Activated T-helper 17 cell treated with anti-CD3 and anti-CD28 coated beads, Interleukin-2, amount 50 U/mL, for 72 hours (primary cell): ENCODE data around the gene CCDC187. TPM values are rescaled to one million over a fixed set of nuclear protein-coding genes. Genes with fewer than 3 reads are reported as not detected.
A peak's percentile ranks its signal among the peaks of the same experiment; 100 is the strongest.

Experiments used
- ATAC-seq: fragments of 150-1000 bp; cut with Tn5 transposase; replicated peaks from 2 replicates; pipeline ENCODE4 v1.10.0; 2021; ENCODE audit warnings: mild to moderate bottlenecking, moderate library complexity
- H3K27ac Mint-ChIP-seq: one replicate; pipeline ENCODE4 v1.8.0; 2022; ENCODE audit warnings: mixed read lengths
- H3K27me3 Mint-ChIP-seq: one replicate; pipeline ENCODE4 v1.8.0; 2022; ENCODE audit warnings: mixed read lengths
- H3K36me3 Mint-ChIP-seq: one replicate; pipeline ENCODE4 v1.8.0; 2022; ENCODE audit warnings: low read depth, mild to moderate bottlenecking, mixed read lengths
- H3K4me1 Mint-ChIP-seq: one replicate; pipeline ENCODE4 v1.8.0; 2022; ENCODE audit warnings: mixed read lengths
- H3K4me3 Mint-ChIP-seq: one replicate; pipeline ENCODE4 v1.8.0; 2022; ENCODE audit warnings: mild to moderate bottlenecking, mixed read lengths
- H3K9me3 Mint-ChIP-seq: one replicate; pipeline ENCODE4 v1.8.0; 2022; ENCODE audit warnings: mixed read lengths
- total RNA-seq, 2 donors: library from RNA; stranded (reverse); gene quantifications; one replicate each; pipeline ENCODE4 v1.2.3, GENCODE V29; 2022

Gene CCDC187
- total RNA-seq, 2 donors from 2014 or later = 0.02 TPM; not detected in 1

DNA sequence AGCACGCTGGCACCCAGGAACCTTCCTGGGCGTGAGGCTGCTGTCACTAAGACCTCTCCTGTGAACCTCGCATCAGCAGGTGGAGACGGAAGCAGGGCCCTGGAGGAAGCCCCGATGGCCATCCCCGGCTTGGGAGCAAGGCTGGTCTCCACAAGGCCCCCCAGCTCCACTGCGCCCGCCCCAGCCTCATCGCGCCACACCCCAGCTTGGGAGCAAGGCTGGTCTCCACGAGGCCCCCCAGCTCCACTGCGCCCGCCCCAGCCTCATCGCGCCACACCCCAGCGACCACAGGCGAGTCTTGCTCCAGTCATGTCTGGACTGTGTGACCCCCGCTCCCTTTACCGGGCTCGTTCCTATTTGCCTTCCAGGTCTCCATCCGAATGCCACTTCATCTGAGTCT, 69.3 kb downstream of the CCDC187 start:
- no peak for ATAC-seq
- Mint-ChIP-seq H3K4me3 (no peak overlapping the region), H3K27me3 (no peaks in the 10 kb centered on the region), H3K27ac (no peak overlapping the region), H3K36me3 (peaks cover 46% of the 10 kb centered on the region), H3K9me3 (no peaks in the 10 kb centered on the region), H3K4me1 (peaks cover 16% of the 10 kb centered on the region)

DNA sequence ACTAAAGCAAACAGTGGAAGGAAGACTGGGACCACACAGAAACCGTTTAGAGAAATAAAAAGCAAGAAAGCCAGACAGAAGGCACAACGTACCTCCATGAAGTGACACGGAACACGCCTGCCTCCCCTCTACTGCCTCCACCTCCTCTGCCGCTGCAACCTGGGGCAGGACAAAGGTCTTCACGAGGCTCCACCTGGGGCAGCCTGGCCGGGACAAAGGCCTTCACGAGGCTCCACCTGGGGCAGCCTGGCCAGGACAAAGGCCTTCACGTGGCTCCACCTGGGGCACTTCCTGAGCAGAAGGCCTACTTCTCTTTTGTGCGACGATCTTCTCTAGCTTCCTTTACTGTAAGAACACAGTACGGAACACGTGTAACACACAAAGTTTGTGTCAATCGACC, 70.0 kb downstream of the CCDC187 start:
- Mint-ChIP-seq H3K4me1 (peaks cover 17% of the 10 kb centered on the region), H3K27ac (peak overlapping the region; percentile 60), H3K27me3 (no peaks in the 10 kb centered on the region), H3K9me3 (no peaks in the 10 kb centered on the region), H3K4me3 (no peak overlapping the region), H3K36me3 (peaks cover 46% of the 10 kb centered on the region)
- ATAC-seq = no peak

DNA sequence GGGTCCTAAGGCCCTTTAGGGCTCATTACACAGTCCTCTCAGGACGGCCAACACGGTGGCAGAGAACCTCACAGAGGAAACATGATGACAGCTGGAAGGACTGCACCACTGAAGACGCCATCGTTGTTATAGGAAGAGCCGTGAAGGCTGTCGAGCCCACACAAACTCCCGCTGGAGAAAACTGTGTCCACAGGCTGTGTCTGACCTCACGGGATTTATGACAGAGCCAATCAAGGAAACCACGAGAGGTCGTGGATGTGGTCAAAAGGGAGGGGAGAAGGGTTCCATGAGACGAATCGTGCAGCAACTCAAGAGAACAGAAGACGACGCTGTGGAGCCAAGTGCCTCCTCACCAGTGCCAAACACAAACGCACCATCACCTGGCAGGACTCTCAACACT, 70.5 kb downstream of the CCDC187 start:
- H3K9me3 Mint-ChIP-seq = no peaks in the 10 kb centered on the region
- ATAC-seq = no peak
- H3K27ac Mint-ChIP-seq = peak overlapping the region; percentile 60
- no peaks in the 10 kb centered on the region for H3K27me3 Mint-ChIP-seq
- H3K4me3 Mint-ChIP-seq = no peak overlapping the region
- peaks cover 22% of the 10 kb centered on the region for H3K4me1 Mint-ChIP-seq
- H3K36me3 Mint-ChIP-seq = peaks cover 48% of the 10 kb centered on the region

DNA sequence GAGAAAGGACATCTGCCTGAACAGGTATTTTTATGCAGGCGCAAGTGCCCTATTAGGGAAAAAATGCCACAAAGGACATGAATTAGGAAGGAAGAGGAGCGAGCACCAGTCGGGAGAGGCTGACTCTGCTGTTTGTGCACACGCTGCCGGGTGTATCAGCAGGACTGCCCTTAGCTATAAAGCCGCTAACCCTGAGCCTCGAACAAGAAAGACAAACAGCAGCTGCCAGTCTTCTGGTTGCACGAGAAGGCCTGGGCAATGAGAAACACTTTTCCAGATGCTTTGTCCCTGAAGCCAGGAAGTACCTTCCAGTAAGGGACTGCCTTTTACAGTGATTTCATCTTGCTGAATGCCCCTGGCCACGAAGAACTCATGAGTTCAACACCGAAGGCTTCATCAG, 70.9 kb downstream of the CCDC187 start:
- no peaks in the 10 kb centered on the region for H3K9me3 Mint-ChIP-seq
- peak overlapping the region; percentile 60 for H3K27ac Mint-ChIP-seq
- peaks cover 52% of the 10 kb centered on the region for H3K36me3 Mint-ChIP-seq
- H3K27me3 Mint-ChIP-seq = no peaks in the 10 kb centered on the region
- ATAC-seq = no peak
- H3K4me1 Mint-ChIP-seq = peaks cover 26% of the 10 kb centered on the region
- no peak overlapping the region for H3K4me3 Mint-ChIP-seq

DNA sequence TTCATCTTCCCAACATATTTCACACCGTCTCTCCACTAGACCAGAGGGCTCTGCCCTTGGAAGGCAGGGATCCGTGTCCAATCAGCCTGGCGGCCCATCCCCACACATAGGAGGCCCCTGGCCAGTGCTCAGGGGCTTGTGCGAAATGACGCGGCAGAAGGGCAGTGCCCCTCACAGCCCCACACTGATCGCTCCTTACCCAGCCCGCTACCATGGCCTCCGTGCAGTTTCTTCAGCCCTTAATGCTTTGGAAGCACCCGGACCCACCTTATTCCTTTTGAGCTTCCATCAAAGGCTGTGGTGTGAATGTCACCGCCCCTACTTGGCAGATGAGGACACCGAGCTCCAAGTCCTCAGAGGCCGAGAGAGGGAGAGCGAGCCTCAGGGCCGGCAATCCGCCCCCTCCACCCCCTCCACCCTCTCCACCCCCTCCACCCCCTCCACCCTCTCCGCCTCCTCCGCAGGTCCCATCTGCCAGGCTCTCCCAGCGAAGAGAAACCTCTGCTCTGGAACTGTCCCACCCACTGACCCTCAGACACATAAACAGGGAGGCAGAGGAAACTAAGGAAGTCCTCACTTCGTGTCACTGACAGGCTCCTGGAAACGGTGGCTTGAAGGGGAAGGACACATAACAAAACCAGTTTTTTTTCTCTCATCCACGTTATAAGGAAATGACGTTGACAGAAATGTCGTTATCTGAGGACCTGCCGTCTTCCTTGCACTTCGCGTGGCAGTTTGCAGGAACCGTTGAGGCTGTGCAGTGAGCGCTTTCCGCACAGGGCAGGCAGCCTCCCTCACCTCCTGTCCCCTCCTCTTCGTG, 72.2 kb downstream of the CCDC187 start:
- H3K4me1 Mint-ChIP-seq = peaks cover 29% of the 10 kb centered on the region
- no peaks in the 10 kb centered on the region for H3K27me3 Mint-ChIP-seq
- peak overlapping the region; percentile 92 for H3K27ac Mint-ChIP-seq
- H3K9me3 Mint-ChIP-seq = no peaks in the 10 kb centered on the region
- H3K4me3 Mint-ChIP-seq = peak overlapping the region; percentile 71
- peaks cover 58% of the 10 kb centered on the region for H3K36me3 Mint-ChIP-seq
- peak; percentile 65 for ATAC-seq

DNA sequence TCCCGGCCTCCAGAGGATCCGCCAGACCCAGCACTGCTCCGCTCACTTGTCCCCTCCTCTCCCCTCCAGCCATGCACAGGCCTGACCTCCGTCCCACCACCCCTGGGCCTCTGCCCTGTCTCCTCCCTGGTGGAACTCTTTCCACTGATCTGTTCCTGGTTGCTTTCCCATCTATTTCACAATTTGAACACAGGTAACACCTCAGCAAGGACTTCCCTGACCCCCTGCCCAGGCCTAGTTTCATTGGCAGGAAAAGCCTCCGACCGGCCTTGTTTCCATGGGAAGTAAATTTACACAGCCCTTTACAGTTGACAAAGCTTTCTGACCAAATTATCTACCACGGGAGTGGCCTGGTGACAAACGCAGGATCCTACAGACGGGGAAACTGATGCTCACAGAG, 73.1 kb downstream of the CCDC187 start:
- Mint-ChIP-seq H3K27me3 (no peaks in the 10 kb centered on the region), H3K4me3 (peak overlapping the region; percentile 71), H3K36me3 (peaks cover 57% of the 10 kb centered on the region), H3K27ac (peak overlapping the region; percentile 92), H3K4me1 (peaks cover 29% of the 10 kb centered on the region), H3K9me3 (no peaks in the 10 kb centered on the region)
- no peak for ATAC-seq

DNA sequence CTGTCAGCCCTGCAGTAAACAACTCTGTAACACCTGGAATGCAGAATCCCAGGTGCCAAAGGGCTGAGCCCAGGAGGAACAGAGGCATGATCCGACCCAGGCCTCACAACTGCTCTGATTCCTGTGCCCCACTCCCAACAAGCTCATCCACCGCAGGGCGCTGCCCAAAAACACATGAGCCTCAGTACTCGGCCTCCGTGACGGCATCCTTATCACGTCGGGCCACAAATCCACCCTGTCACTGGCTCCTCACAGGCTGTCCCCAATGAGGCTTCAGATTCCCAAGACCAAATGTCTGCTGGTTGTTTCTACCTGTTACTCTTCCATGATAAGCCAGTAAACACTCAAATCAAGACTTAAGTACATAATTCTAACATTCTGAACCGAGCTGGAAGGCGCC, 73.5 kb downstream of the CCDC187 start:
- ATAC-seq = no peak
- H3K27me3 Mint-ChIP-seq = no peaks in the 10 kb centered on the region
- no peaks in the 10 kb centered on the region for H3K9me3 Mint-ChIP-seq
- H3K4me1 Mint-ChIP-seq = peaks cover 29% of the 10 kb centered on the region
- peaks cover 60% of the 10 kb centered on the region for H3K36me3 Mint-ChIP-seq
- H3K27ac Mint-ChIP-seq = peak overlapping the region; percentile 92
- no peak overlapping the region for H3K4me3 Mint-ChIP-seq

DNA sequence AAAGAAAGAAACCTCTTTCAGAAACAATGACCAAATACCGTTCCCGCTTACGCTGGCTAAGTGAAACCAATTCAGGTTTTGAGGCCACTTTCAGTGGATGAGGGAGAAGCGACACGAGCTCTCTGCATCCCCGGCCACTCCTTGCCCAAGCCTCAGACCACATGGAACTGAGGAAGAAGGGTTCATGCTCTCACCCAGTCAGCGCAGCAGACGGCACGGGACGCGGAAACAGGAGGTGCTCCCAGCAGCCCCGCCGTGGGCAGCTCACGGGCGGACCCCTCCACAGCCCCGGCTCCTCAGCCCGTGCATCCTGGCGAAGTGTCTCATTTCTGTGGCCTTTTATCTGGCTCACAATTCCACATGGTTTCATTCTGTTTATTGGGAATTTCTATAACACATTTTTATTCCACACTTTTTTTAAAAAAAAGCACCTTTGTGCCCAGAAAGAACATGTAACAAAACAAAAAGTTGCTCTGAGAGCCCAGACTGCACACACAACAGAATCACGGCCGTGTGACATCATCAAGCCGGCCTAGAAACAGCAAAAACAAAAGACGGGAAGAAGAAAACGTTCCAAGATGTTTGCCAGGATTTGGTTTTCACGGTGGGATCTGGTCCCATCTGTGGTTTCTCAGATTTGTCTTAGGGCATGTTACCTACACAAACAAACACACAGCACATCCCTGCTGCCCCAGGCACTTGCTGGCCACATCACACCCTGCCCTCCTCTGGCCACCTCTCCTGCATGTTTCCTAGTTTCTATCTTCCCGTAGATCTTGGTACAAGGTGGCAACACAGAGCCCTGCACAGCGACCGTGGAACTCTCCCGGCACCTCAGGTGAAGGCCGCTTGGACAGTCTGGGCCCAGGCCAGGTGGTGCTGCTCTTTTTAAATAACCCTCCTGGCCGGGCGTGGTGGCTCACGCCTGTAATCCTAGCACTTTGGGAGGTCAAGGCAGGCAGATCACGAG, 74.5 kb downstream of the CCDC187 start:
- Mint-ChIP-seq H3K9me3 (no peaks in the 10 kb centered on the region), H3K27me3 (no peaks in the 10 kb centered on the region), H3K4me1 (peaks cover 29% of the 10 kb centered on the region), H3K36me3 (peaks cover 59% of the 10 kb centered on the region), H3K27ac (peak overlapping the region; percentile 92), H3K4me3 (peak overlapping the region; percentile 60)
- no peak for ATAC-seq

DNA sequence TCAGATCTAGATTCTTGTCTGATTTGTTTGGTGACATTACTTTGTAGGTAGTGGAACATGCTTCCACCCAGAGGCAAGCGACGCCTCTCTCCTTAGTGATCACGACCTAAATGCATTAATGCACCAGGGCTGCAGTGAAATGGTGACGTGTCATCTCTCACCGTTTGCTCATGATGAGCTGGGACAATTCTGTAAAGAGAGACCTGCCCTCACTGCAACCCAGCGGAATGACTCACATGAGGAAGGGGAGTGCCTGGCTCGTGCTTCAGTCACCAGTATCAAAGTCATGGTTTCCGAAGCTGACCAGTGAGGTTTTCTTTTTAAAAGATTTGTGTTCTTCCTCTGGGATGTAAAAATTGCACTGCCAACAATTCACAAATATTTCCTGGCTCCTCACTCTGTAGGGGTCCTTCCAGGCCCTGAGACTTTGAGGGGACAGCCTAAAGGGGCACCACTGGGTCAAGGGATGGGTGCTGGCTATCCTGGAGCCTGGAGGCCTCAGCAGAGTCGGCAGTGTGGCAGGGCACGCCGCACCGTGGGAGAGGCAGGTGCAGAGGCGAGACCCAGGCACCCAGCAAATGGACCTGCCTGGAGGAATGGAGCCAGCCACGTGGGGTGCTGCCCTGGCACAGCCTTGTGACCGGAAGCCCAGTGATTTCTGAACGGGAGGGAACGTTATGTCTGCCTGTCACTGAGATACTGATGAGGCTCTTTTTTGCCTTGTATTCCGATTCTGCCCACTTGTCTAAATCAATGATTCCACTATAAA, 75.6 kb downstream of the CCDC187 start:
- H3K27ac Mint-ChIP-seq = peak overlapping the region; percentile 87
- no peaks in the 10 kb centered on the region for H3K9me3 Mint-ChIP-seq
- peak overlapping the region; percentile 60 for H3K4me3 Mint-ChIP-seq
- peaks cover 25% of the 10 kb centered on the region for H3K4me1 Mint-ChIP-seq
- ATAC-seq = peak; percentile 86
- no peaks in the 10 kb centered on the region for H3K27me3 Mint-ChIP-seq
- H3K36me3 Mint-ChIP-seq = peaks cover 60% of the 10 kb centered on the region

DNA sequence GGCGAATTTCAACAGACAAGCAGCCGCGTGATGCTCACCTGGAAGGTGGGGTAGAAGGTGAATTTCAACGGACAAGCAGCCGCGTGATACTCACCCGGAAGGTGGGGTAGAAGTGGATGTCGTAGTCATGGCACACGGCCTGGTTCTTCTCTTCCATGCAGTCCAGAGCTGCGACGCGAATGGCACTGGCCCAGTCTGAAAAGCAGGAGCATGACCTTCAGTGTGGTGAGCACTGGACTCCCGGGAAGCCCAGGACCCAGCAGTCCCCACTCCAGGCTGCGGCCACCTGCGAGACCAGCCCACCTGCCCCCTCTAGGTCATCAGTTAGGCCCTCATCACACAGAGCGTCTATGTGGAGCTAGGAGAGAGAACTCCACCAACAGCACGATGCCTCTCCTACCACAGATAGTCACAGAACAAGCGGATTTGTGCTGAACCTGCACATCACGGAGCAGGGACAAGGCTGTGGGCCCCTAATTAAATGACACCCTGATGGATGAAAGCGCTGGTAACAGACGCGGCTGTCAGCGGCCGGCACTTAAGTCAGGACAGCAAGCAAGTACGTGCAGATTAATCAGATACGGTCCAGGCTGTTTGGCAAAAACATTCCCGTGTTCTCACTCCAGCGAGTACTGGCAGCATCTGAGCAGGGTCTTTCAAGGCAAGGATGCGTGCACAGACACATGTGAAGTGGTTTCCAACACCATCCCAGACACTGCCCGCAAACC, 77.0 kb downstream of the CCDC187 start:
- no peak overlapping the region for H3K27ac Mint-ChIP-seq
- no peaks in the 10 kb centered on the region for H3K9me3 Mint-ChIP-seq
- peaks cover 68% of the 10 kb centered on the region for H3K36me3 Mint-ChIP-seq
- no peak for ATAC-seq
- no peaks in the 10 kb centered on the region for H3K27me3 Mint-ChIP-seq
- peaks cover 18% of the 10 kb centered on the region for H3K4me1 Mint-ChIP-seq
- H3K4me3 Mint-ChIP-seq = no peak overlapping the region

DNA sequence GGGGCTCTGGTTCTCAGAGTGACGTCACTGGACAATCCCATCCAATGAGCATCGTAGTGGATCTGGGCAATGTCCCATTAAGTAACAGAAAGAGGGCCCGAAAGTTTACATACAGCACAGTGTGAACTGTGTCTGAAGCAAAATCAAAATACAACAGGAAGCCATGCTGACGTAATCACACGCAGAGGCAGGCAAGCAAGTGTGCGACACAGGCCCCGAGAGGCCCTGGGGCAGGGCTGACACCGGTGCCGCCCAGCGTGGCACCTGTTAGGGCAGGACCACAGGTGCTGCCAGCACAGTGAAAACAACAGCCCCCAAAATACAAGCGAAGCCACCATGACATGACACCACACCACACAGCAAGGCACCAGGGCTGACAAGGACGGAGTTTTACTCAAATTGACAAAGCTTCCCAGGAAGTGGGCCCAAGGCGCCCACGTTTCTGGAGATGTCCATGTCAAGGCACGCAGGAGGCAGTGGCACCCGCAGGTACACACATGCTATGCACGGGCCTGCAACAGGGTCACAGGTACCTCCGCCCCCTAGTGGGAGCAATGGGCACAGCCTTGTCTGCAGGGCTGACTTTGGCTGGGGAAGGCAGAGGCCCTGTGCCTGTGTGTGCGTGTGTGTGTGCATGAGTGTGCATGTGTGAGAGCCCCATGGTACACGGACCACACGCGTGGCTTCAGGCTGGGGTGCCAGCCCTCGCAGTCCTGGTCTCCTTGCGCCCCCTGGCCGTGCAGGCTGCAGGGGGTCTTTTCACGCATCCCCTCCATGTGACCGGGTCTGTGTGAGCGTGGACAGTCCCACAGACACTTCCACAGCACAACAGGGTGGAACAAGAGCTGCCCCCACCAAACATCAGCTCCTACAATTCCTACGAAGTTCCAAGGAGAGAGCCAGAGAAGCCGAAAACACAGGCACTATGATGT, 77.9 kb downstream of the CCDC187 start:
- Mint-ChIP-seq H3K36me3 (peaks cover 68% of the 10 kb centered on the region), H3K4me3 (peak overlapping the region; percentile 62), H3K9me3 (no peaks in the 10 kb centered on the region), H3K27me3 (no peaks in the 10 kb centered on the region), H3K4me1 (peaks cover 18% of the 10 kb centered on the region), H3K27ac (peak overlapping the region; percentile 55)
- ATAC-seq = peak; percentile 69

DNA sequence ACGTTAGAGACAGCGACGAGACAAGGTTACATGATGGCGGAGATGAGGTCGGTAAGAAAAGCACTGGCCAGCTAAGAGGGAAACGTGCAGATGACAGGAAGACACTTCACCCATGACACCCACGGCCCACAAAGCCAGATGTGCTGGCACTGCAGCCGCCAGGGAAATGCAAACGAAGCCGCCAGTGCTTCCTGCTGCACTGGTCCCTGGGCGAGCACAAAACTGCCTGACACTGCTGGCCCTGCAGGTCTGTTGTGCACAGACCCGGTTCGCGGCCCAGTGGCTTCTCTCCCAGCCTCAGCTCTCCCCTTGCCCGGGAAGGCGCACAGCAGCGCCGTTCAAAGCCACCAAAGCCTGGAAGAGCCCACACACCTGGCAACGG, 78.5 kb downstream of the CCDC187 start:
- Mint-ChIP-seq H3K4me1 (peaks cover 23% of the 10 kb centered on the region), H3K9me3 (no peaks in the 10 kb centered on the region)

More for the DNA sequence above, 78.5 kb downstream of the CCDC187 start:
- Mint-ChIP-seq H3K27ac (peak overlapping the region; percentile 55), H3K27me3 (no peaks in the 10 kb centered on the region), H3K36me3 (peaks cover 72% of the 10 kb centered on the region), H3K4me3 (peak overlapping the region; percentile 62)
- peak; percentile 39 for ATAC-seq
